Measurements from ENCODE around the gene NOP9. TPM values are rescaled to one million over a fixed set of nuclear protein-coding genes. Genes with fewer than 3 reads are reported as not detected.

Gene NOP9
- total RNA-seq, 1 experiment from 2014 or later = 39.4 TPM

DNA sequence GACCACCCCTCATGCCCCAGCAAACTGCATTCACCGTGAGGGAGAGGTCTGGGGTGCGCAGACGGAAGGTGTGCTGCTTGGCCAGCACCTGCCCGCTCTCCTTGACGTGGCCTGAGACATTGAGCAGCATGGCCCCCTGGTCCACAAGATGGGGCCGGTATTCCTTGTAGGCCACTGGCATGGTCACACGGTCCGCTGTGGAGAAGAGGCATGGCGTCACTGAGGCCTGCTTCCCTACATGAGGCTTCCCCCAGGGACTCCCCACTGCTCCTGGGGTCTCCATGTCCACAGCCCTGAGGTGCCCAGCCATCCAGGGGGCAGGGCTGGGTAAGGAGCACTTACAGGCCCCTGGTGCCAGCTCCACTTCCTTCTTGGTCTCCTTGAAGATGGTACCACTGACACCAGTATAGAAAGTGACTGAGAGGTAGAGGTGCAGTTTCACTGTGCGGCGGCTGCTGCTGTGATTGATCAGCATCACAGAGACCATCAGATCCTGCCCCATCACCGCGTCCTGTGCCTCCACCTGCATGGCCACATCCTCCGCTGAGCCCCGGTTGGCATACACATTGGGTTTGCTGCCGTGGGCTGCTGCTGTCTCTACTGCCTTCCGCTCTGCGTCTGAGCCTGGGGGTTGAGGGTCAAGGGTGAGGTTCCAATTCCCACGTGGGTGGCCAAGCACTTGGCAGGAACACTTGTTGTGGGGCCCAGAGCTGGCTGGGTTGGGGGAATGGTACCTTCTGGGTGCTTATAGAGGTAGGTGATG is 44.8 kb upstream of the NOP9 start:
- ChIA-PET POLR2A (no interaction called here), CTCF (no interaction called here), RAD21 (ENCODE audit: low non-redundant PET in 1 of 2, low total read pairs in 2 of 2, uncharacterized antibody in 2 of 2, unreplicated experiment in 2 of 2) (no interaction called here)
- intact Hi-C loops (cut with micrococcal nuclease) = no loop called here
- Histone ChIP-seq H3K4me2 (ENCODE audit: low read length) (no peak overlapping the region), H3K9me2 (ENCODE audit: insufficient read depth) (no peaks in the 10 kb centered on the region), H2AFZ (ENCODE audit: low read depth, low read length, poor library complexity, severe bottlenecking) (no peak overlapping the region), H3K4me3 (replicated peaks in 1 of 2; ENCODE audit: low read depth in 1 of 2, low read length in 2 of 2) (no peak overlapping the region), H4K20me1 (ENCODE audit: insufficient read depth) (no peaks in the 10 kb centered on the region), H3K4me1 (ENCODE audit: control insufficient read depth in 1 of 2, insufficient read depth in 2 of 2, low read length in 2 of 2) (peaks cover 10 to 17% of the 10 kb centered on the region in 2 experiments), H3K9me3 (ENCODE audit: control insufficient read depth in 1 of 2, insufficient read depth in 1 of 2, low read depth in 1 of 2, low read length in 2 of 2) (no peaks in the 10 kb centered on the region), H3K36me3 (ENCODE audit: control insufficient read depth in 1 of 2, insufficient read depth in 2 of 2, low read length in 2 of 2) (no peaks in the 10 kb centered on the region; a peak in 1 of 4 replicates), H3K27ac (ENCODE audit: low read depth, low read length) (no peak overlapping the region), H3K79me2 (ENCODE audit: insufficient read depth, low read length) (no peaks in the 10 kb centered on the region), H3K27me3 (ENCODE audit: insufficient read depth, low read length) (no peaks in the 10 kb centered on the region), H3K9ac (ENCODE audit: low read length) (no peak overlapping the region)
- BruUV-seq (replicated peaks) = no TSS peak
- DNase-seq (ENCODE audit: low read depth, low spot score) (no peak), ATAC-seq (no peak)
- TF ChIP-seq FOSL1 (IDR thresholded peaks at IDR 0.05; ENCODE audit: low read depth) (no peak), CTCF (IDR thresholded peaks at IDR 0.05 in 2 of 3, conservative IDR thresholded peaks at IDR 0.05 in 1 of 3; ENCODE audit: borderline replicate concordance in 1 of 3, insufficient read depth in 1 of 3, low read depth in 2 of 3, low read length in 2 of 3) (no peak), EGR1 (IDR thresholded peaks at IDR 0.05; ENCODE audit: low read depth) (no peak), EZH2 (IDR thresholded peaks at IDR 0.05) (no peak), YY1 (IDR thresholded peaks at IDR 0.05; ENCODE audit: extremely low read depth, insufficient replicate concordance, low read depth, low read length) (no peak), JUND (IDR thresholded peaks at IDR 0.05) (no peak), EZH2phosphoT487 (IDR thresholded peaks at IDR 0.05; ENCODE audit: borderline replicate concordance) (no peak), RAD21 (IDR thresholded peaks at IDR 0.05; ENCODE audit: low read depth) (no peak), MAX (IDR thresholded peaks at IDR 0.05) (no peak), ZFX (IDR thresholded peaks at IDR 0.05) (no peak), SRF (IDR thresholded peaks at IDR 0.05; ENCODE audit: low read depth) (no peak), TCF7L2 (IDR thresholded peaks at IDR 0.05; ENCODE audit: borderline replicate concordance, extremely low read depth, insufficient read depth, insufficient read length) (no peak)
- TF ChIP-seq, protein P1, sequence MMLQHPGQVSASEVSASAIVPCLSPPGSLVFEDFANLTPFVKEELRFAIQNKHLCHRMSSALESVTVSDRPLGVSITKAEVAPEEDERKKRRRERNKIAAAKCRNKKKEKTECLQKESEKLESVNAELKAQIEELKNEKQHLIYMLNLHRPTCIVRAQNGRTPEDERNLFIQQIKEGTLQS (IDR thresholded peaks at IDR 0.05) = no peak
